Measurements from ENCODE around the gene ATXN2.

The ATXN2 gene

GRCh38 chr12:111448266-111448830 is 150.8 kb downstream of the ATXN2 start:
- ATAC-seq, result no peak
- TF ChIP-seq TSHZ2 (CRISPR knock-in tag; IDR thresholded peaks at IDR 0.05) (no peak), ZNF565 (CRISPR knock-in tag; conservative IDR thresholded peaks at IDR 0.05; ENCODE audit: low read depth) (no peak), SNAI2 (CRISPR knock-in tag; IDR thresholded peaks at IDR 0.05) (no peak), BACH2 (CRISPR knock-in tag; IDR thresholded peaks at IDR 0.05; ENCODE audit: borderline replicate concordance) (no peak), ARNTL (CRISPR knock-in tag; IDR thresholded peaks at IDR 0.05; ENCODE audit: borderline replicate concordance, low read depth) (no peak), CREB5 (CRISPR knock-in tag; IDR thresholded peaks at IDR 0.05; ENCODE audit: low read depth) (no peak), ZNF70 (CRISPR knock-in tag; IDR thresholded peaks at IDR 0.05) (no peak), TCF4 (CRISPR knock-in tag; IDR thresholded peaks at IDR 0.05; ENCODE audit: borderline replicate concordance) (no peak), CSDC2 (CRISPR knock-in tag; IDR thresholded peaks at IDR 0.05) (no peak), ZNF8 (CRISPR knock-in tag; IDR thresholded peaks at IDR 0.05) (no peak), ZFP3 (CRISPR knock-in tag; IDR thresholded peaks at IDR 0.05) (no peak), OSR1 (CRISPR knock-in tag; IDR thresholded peaks at IDR 0.05) (no peak), ZFP30 (CRISPR knock-in tag; IDR thresholded peaks at IDR 0.05) (no peak), TOX (CRISPR knock-in tag; IDR thresholded peaks at IDR 0.05; ENCODE audit: borderline replicate concordance) (no peak), PPARA (CRISPR knock-in tag; IDR thresholded peaks at IDR 0.05; ENCODE audit: borderline replicate concordance) (no peak), POU6F1 (CRISPR knock-in tag; IDR thresholded peaks at IDR 0.05; ENCODE audit: borderline replicate concordance, low read depth) (no peak), ESRRG (CRISPR knock-in tag; IDR thresholded peaks at IDR 0.05) (no peak), GLIS3 (CRISPR knock-in tag; IDR thresholded peaks at IDR 0.05) (no peak), ISL1 (CRISPR knock-in tag; IDR thresholded peaks at IDR 0.05) (no peak), CSRNP3 (CRISPR knock-in tag; IDR thresholded peaks at IDR 0.05) (no peak)

DNA sequence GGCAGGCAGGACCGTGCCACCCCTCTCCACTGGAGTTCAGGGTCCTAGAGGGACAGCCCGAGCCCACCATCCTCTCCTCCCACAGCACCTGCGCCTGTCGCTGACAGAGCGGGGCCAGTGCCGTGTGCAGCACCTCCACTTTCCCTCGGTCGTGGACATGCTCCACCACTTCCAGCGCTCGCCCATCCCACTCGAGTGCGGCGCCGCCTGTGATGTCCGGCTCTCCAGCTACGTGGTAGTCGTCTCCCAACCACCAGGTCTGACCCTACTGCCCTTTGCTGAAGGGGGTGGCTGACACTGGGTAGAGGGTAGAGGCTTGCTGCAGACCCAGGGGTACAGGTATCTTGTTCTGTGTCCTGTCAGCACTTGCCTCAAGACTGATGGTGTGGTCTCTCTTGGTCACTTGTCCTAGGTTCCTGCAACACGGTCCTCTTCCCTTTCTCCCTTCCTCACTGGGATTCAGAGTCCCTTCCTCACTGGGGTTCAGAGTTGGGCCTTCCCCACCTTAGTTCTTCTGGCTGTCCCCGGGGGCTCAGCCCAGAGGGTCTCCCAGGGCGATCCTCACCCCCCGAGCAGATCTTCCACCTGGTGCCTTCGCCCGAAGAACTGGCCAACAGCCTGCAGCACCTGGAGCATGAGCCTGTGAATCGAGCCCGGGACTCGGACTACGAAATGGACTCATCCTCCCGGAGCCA is 151.4 kb downstream of the ATXN2 start:
- no peak for ATAC-seq
- TF ChIP-seq ZNF70 (CRISPR knock-in tag; IDR thresholded peaks at IDR 0.05), result no peak
- TF ChIP-seq TOX (CRISPR knock-in tag; IDR thresholded peaks at IDR 0.05; ENCODE audit: borderline replicate concordance), result no peak
- TF ChIP-seq ZNF8 (CRISPR knock-in tag; IDR thresholded peaks at IDR 0.05), result no peak
- TF ChIP-seq SNAI2 (CRISPR knock-in tag; IDR thresholded peaks at IDR 0.05), result no peak
- TF ChIP-seq OSR1 (CRISPR knock-in tag; IDR thresholded peaks at IDR 0.05), result no peak
- TF ChIP-seq, protein P1, sequence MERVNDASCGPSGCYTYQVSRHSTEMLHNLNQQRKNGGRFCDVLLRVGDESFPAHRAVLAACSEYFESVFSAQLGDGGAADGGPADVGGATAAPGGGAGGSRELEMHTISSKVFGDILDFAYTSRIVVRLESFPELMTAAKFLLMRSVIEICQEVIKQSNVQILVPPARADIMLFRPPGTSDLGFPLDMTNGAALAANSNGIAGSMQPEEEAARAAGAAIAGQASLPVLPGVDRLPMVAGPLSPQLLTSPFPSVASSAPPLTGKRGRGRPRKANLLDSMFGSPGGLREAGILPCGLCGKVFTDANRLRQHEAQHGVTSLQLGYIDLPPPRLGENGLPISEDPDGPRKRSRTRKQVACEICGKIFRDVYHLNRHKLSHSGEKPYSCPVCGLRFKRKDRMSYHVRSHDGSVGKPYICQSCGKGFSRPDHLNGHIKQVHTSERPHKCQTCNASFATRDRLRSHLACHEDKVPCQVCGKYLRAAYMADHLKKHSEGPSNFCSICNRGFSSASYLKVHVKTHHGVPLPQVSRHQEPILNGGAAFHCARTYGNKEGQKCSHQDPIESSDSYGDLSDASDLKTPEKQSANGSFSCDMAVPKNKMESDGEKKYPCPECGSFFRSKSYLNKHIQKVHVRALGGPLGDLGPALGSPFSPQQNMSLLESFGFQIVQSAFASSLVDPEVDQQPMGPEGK (CRISPR knock-in tag; IDR thresholded peaks at IDR 0.05; ENCODE audit: borderline replicate concordance), result no peak
- TF ChIP-seq ZFP30 (CRISPR knock-in tag; IDR thresholded peaks at IDR 0.05), result no peak
- TF ChIP-seq ZC3H10 (CRISPR knock-in tag; IDR thresholded peaks at IDR 0.05), result no peak
- TF ChIP-seq ISL1 (CRISPR knock-in tag; IDR thresholded peaks at IDR 0.05), result no peak
- TF ChIP-seq TCF4 (CRISPR knock-in tag; IDR thresholded peaks at IDR 0.05; ENCODE audit: borderline replicate concordance), result no peak
- no peak for TF ChIP-seq PPARA (CRISPR knock-in tag; IDR thresholded peaks at IDR 0.05; ENCODE audit: borderline replicate concordance)
- no peak for TF ChIP-seq CREB5 (CRISPR knock-in tag; IDR thresholded peaks at IDR 0.05; ENCODE audit: low read depth)
- TF ChIP-seq CSDC2 (CRISPR knock-in tag; IDR thresholded peaks at IDR 0.05), result no peak
